ENCODE results near the gene COL17A1.

- TF ChIP-seq CTCF (conservative IDR thresholded peaks at IDR 0.05) (peak; percentile 57), EZH2 (IDR thresholded peaks at IDR 0.05; ENCODE audit: low read depth) (no peak)
Measured at GRCh38 chr10:104121485-104122224, 36.0 kb upstream of the COL17A1 start, which contains the start of gene SFR1.

Measured in PC-9 (cell line).